Mesothelial cell of epicardium (in vitro differentiated cells): ENCODE results near the gene MDC1. TPM values are rescaled to one million over a fixed set of nuclear protein-coding genes. Genes with fewer than 3 reads are reported as not detected.

Experiments used
- DNase-seq, 2 experiments: peaks; one replicate each; pipeline ENCODE4 v3.0.0; 2021; ENCODE audit warnings: low spot score in 2 of 2; ENCODE audit not compliant: unreplicated experiment in 2 of 2
- H3K27ac Mint-ChIP-seq: 2 replicates; pipeline ENCODE4 v1.8.0; 2021; ENCODE audit warnings: mixed read lengths
- H3K27me3 Mint-ChIP-seq: 2 replicates; pipeline ENCODE4 v1.8.0; 2021; ENCODE audit warnings: low read depth, mixed read lengths
- H3K36me3 Mint-ChIP-seq: 2 replicates; pipeline ENCODE4 v1.8.0; 2021; ENCODE audit warnings: mixed read lengths
- H3K4me1 Mint-ChIP-seq: 2 replicates; pipeline ENCODE4 v1.8.0; 2021; ENCODE audit warnings: mixed read lengths
- H3K4me3 Mint-ChIP-seq: 2 replicates; pipeline ENCODE4 v1.8.0; 2021; ENCODE audit warnings: mild to moderate bottlenecking, moderate library complexity, mixed read lengths
- H3K9me3 Mint-ChIP-seq: 2 replicates; pipeline ENCODE4 v1.8.0; 2021; ENCODE audit warnings: mixed read lengths
- CTCF ChIP-seq: fragments of 200-600 bp; sonication (generic); IDR thresholded peaks from one replicate; pipeline ENCODE4 v1.5.0; 2021; ENCODE audit warnings: antibody characterized with exemption; ENCODE audit not compliant: unreplicated experiment
- total RNA-seq: library from RNA; stranded (reverse); gene quantifications from 3 replicates; pipeline ENCODE4 v1.2.1, GENCODE V29; 2021

MDC1 gene
- total RNA-seq, 1 donor from 2014 or later: 51.9 TPM

- Mint-ChIP-seq H3K27ac (no peak overlapping the region), H3K9me3 (no peaks in the 10 kb centered on the region), H3K4me3 (no peak overlapping the region), H3K27me3 (no peaks in the 10 kb centered on the region), H3K36me3 (peaks cover 30% of the 10 kb centered on the region), H3K4me1 (peaks cover 1% of the 10 kb centered on the region)
- no peak for TF ChIP-seq CTCF
- no peak for DNase-seq
These were observed 16.7 kb downstream of the MDC1 start for GRCh38 chr6:30700340-30700739.

GRCh38 chr6:30696432-30696831 lies 20.6 kb downstream of the MDC1 start:
- Mint-ChIP-seq H3K4me3 (no peak overlapping the region), H3K36me3 (peaks cover 5% of the 10 kb centered on the region)
- no peak for DNase-seq

GRCh38 chr6:30691208-30691847 lies 25.8 kb downstream of the MDC1 start:
- Mint-ChIP-seq H3K9me3 (no peaks in the 10 kb centered on the region), H3K4me3 (peak overlapping the region; percentile 89), H3K36me3 (no peaks in the 10 kb centered on the region), H3K27me3 (no peaks in the 10 kb centered on the region), H3K27ac (peak overlapping the region; percentile 93), H3K4me1 (peaks cover 45% of the 10 kb centered on the region)
- TF ChIP-seq CTCF: no peak
- no peak for DNase-seq

More at GRCh38 chr6:30696432-30696831, 20.6 kb downstream of the MDC1 start:
- no peaks in the 10 kb centered on the region for H3K9me3 Mint-ChIP-seq
- H3K4me1 Mint-ChIP-seq: peaks cover 13% of the 10 kb centered on the region
- H3K27me3 Mint-ChIP-seq: no peaks in the 10 kb centered on the region
- TF ChIP-seq CTCF: no peak
- no peak overlapping the region for H3K27ac Mint-ChIP-seq

- Mint-ChIP-seq H3K36me3 (no peaks in the 10 kb centered on the region), H3K9me3 (no peaks in the 10 kb centered on the region), H3K27me3 (no peaks in the 10 kb centered on the region), H3K4me3 (peak within 1 kb of the TSS; percentile 89), H3K4me1 (peaks cover 52% of the 10 kb centered on the region), H3K27ac (peak within 1 kb of the TSS; percentile 96)
- no peak for TF ChIP-seq CTCF
- DNase-seq: peak; percentile 83 to 87
These were observed 26.5 kb downstream of the MDC1 start, which contains the start of gene NRM for GRCh38 chr6:30690403-30691207. NRM (minus strand) TSS chr6:30690984; CDS start chr6:30690974, 10 bp downstream.

- H3K27ac Mint-ChIP-seq: peak overlapping the region; percentile 96
- peaks cover 54% of the 10 kb centered on the region for H3K4me1 Mint-ChIP-seq
- H3K4me3 Mint-ChIP-seq: peak overlapping the region; percentile 89
- TF ChIP-seq CTCF: no peak
- DNase-seq: no peak
- H3K9me3 Mint-ChIP-seq: no peaks in the 10 kb centered on the region
- no peaks in the 10 kb centered on the region for H3K27me3 Mint-ChIP-seq
- no peaks in the 10 kb centered on the region for H3K36me3 Mint-ChIP-seq
These were observed 27.1 kb downstream of the MDC1 start for GRCh38 chr6:30689985-30690384.
